NCI-H1436 treated with DMSO at 0.1 percent for 48 hours (cell line): ENCODE data around the gene KISS1R.
"Not testable (repeated sequence)": the region's sequence is repeated elsewhere in the genome, so short reads cannot be mapped to it uniquely, and the experiment has no call there.

Experiments used
- DNase-seq: peaks from one replicate; lab custom pipeline; 2025; lab: John Stamatoyannopoulos, UW

The KISS1R gene

GRCh38 chr19:917323-918151 is at the start of gene KISS1R:
TSS of gene KISS1R (plus strand) at chr19:917333. CDS start at chr19:917503, 170 bp downstream.
- no peak for DNase-seq

- DNase-seq: no peak
These were observed 49.2 kb upstream of the KISS1R start for GRCh38 chr19:867855-868457.

GRCh38 chr19:868458-869244 is 48.5 kb upstream of the KISS1R start:
- DNase-seq: no peak

- no peak for DNase-seq
These were observed 47.6 kb upstream of the KISS1R start for GRCh38 chr19:869245-870177.

- no peak for DNase-seq
These were observed 46.8 kb upstream of the KISS1R start for GRCh38 chr19:870314-870713.

- DNase-seq: no peak
These were observed 46.2 kb upstream of the KISS1R start for GRCh38 chr19:870963-871401.

- no peak for DNase-seq
These were observed 45.5 kb upstream of the KISS1R start for GRCh38 chr19:871446-872265.

GRCh38 chr19:872266-872951 is 44.7 kb upstream of the KISS1R start:
- DNase-seq: no peak

- DNase-seq: no peak
These were observed 44.0 kb upstream of the KISS1R start for GRCh38 chr19:873084-873483.

GRCh38 chr19:873561-874041 is 43.5 kb upstream of the KISS1R start:
- DNase-seq: no peak

GRCh38 chr19:875265-875879 is 41.8 kb upstream of the KISS1R start:
- no peak for DNase-seq

- no peak for DNase-seq
These were observed 41.0 kb upstream of the KISS1R start for GRCh38 chr19:876089-876488.

GRCh38 chr19:876780-877314 is 40.3 kb upstream of the KISS1R start:
- DNase-seq: no peak

GRCh38 chr19:877992-878660 is 39.0 kb upstream of the KISS1R start:
- not testable (repeated sequence) for DNase-seq

GRCh38 chr19:878751-879561 is 38.2 kb upstream of the KISS1R start:
- DNase-seq: not testable (repeated sequence)

GRCh38 chr19:879711-880438 is 37.3 kb upstream of the KISS1R start:
- DNase-seq: no peak
